Measurements from ENCODE around the gene ZSCAN31. TPM values are rescaled to one million over a fixed set of nuclear protein-coding genes. Genes with fewer than 3 reads are reported as not detected.

ZSCAN31 gene
- total and polyA plus RNA-seq, 7 donors = 1.8 to 10.8 (median 4.8) TPM

DNA sequence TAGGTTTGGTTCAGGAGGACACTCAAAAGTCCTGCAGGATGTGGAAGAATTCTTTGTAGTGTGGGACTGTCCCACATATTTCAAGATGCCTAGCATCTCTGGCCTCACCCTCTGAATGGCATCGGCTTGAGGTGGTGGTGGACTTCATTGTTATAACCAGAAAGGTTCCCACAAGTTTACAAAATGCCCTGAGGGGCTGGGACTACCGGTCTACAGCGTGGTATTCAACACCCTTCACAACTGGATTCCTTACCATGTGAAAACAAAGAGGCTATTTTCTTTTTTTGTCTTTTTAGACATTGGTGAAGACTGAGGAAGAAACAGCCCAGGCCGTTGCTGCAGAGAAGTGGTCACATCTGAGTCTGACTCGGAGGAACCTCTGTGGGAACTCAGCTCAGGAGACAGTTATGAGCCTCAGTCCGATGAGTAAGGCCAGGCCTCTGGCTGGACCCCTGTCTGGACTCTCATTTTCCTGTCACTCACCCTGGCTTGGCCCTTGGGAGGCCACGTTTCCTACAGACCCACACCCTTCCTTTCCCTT lies 39.4 kb downstream of the ZSCAN31 start:
- DNase-seq (no peak), ATAC-seq (no peak)
- Histone ChIP-seq H3K9me3 (no peaks in the 10 kb centered on the region), H3K27me3 (ENCODE audit: insufficient read depth in 3 of 3, low read length in 2 of 3) (no peaks in the 10 kb centered on the region), H3K4me3 (no peak overlapping the region), H3K36me3 (ENCODE audit: insufficient read depth in 1 of 2, low read depth in 1 of 2) (peaks cover 3 to 45% of the 10 kb centered on the region in 2 donors), H3K27ac (no peak overlapping the region), H3K4me1 (no peaks in the 10 kb centered on the region)
- 93 to 95% (median 94%) methylated on average over 7 of the region's 7 CpGs for WGBS, 3 donors
- intact Hi-C loops (cut with DNase I) = no loop called here
- TF ChIP-seq, protein P1, sequence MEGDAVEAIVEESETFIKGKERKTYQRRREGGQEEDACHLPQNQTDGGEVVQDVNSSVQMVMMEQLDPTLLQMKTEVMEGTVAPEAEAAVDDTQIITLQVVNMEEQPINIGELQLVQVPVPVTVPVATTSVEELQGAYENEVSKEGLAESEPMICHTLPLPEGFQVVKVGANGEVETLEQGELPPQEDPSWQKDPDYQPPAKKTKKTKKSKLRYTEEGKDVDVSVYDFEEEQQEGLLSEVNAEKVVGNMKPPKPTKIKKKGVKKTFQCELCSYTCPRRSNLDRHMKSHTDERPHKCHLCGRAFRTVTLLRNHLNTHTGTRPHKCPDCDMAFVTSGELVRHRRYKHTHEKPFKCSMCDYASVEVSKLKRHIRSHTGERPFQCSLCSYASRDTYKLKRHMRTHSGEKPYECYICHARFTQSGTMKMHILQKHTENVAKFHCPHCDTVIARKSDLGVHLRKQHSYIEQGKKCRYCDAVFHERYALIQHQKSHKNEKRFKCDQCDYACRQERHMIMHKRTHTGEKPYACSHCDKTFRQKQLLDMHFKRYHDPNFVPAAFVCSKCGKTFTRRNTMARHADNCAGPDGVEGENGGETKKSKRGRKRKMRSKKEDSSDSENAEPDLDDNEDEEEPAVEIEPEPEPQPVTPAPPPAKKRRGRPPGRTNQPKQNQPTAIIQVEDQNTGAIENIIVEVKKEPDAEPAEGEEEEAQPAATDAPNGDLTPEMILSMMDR (IDR thresholded peaks at IDR 0.05) = no peak

DNA sequence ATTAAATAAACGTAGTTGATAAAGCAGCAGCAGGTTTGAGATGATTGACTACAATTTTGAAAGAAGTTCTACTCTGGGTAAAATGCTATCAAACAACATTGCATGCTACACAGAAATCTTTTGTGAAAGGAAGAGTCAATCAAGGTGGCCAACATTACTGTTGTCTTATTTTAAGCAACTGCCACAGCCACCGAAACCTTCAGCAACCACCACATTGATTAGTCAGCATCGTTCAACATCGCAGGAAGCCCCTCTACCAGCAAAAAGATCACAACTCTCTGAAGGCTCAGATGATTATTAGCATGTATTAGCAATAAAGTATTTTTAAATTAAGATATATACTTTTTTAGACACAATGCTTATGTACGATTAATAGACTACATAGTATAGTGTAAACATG lies 40.6 kb downstream of the ZSCAN31 start:
- Histone ChIP-seq H3K9me3 (no peaks in the 10 kb centered on the region), H3K27ac (no peak overlapping the region), H3K36me3 (ENCODE audit: insufficient read depth in 1 of 2, low read depth in 1 of 2) (peaks cover 0 to 34% of the 10 kb centered on the region in 2 donors), H3K27me3 (ENCODE audit: insufficient read depth in 3 of 3, low read length in 2 of 3) (no peaks in the 10 kb centered on the region), H3K4me3 (no peak overlapping the region), H3K4me1 (no peaks in the 10 kb centered on the region)
- TF ChIP-seq, protein P1 (IDR thresholded peaks at IDR 0.05) = no peak
- ATAC-seq (no peak), DNase-seq (no peak)
- WGBS, 3 donors = 96 to 99% (median 96%) methylated on average over 5 of the region's 5 CpGs
- intact Hi-C loops (cut with DNase I) = no loop called here

DNA sequence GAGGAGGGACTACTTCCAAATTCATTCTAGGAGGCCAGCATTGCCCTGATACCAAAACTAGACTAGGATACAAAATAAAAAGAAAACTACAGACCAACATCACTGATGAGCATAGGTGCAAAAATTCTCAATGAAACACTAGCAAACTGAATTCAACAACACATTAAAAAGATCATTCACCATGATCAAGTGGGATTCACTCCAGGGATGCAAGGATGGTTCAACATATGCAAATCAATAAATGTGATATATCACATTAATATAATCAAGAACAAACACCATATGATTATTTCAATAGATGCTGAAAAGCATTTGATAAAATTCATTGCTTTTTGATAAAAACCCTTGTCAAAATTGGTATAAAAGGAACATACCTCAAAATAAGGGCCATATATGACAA lies 44.4 kb downstream of the ZSCAN31 start:
- H3K9me3 ChIP-seq = no peaks in the 10 kb centered on the region
- no peak overlapping the region for H3K27ac ChIP-seq
- intact Hi-C loops (cut with DNase I) = no loop called here
- H3K4me3 ChIP-seq = no peak overlapping the region
- ATAC-seq (no peak), DNase-seq (no peak)
- peaks cover 3 to 47% of the 10 kb centered on the region in 2 donors for H3K36me3 ChIP-seq (ENCODE audit: insufficient read depth in 1 of 2, low read depth in 1 of 2)
- TF ChIP-seq, protein P1 (IDR thresholded peaks at IDR 0.05) = no peak
- H3K27me3 ChIP-seq (ENCODE audit: insufficient read depth in 3 of 3, low read length in 2 of 3) = no peaks in the 10 kb centered on the region
- H3K4me1 ChIP-seq = no peaks in the 10 kb centered on the region

DNA sequence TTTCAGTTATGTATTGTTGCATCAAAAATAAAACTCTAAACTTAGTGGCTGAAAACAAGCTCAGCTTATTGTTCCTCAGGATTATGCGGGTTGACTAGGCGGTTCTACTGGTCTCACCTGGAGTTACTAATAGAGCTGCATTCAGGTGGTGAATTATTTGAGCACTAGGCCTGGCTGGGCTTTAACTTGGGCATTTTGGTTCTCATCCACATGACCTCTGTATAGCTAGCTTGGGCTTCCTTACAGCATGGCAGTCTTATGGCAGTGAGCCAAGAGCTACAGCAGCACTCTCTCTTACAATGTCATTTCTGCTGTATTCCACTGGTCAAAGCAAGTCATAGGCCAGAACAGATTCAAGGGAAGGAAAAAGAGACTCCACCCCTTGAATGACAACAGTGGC lies 53.0 kb downstream of the ZSCAN31 start:
- intact Hi-C loops (cut with DNase I) = loop anchor here in 1 of 2 donors (5.0 kb wide), 1 partner anchor 54 kb away; the partner anchor contains the start of gene ZSCAN31
- no peak for ATAC-seq
- no peak overlapping the region for H3K4me3 ChIP-seq
- no peak for DNase-seq
- no peaks in the 10 kb centered on the region for H3K27me3 ChIP-seq (ENCODE audit: insufficient read depth in 3 of 3, low read length in 2 of 3)
- peaks cover 5% of the 10 kb centered on the region for H3K9me3 ChIP-seq
- WGBS, 3 donors = 99 to 100% (median 100%) methylated on average over 2 of the region's 2 CpGs
- no peak overlapping the region for H3K27ac ChIP-seq
- peaks cover 3 to 45% of the 10 kb centered on the region in 2 donors for H3K36me3 ChIP-seq (ENCODE audit: insufficient read depth in 1 of 2, low read depth in 1 of 2)
- H3K4me1 ChIP-seq = no peaks in the 10 kb centered on the region
- TF ChIP-seq, protein P1 (IDR thresholded peaks at IDR 0.05) = no peak
